ENCODE results near the gene SLC44A5.

SLC44A5 gene

GRCh38 chr1:75170981-75171380 is 439.9 kb downstream of the SLC44A5 start:
- no peak for DNase-seq

- DNase-seq: no peak
Observed at GRCh38 chr1:75170011-75170410, 440.9 kb downstream of the SLC44A5 start.

- no peak for DNase-seq
Observed at GRCh38 chr1:75166821-75167220, 444.1 kb downstream of the SLC44A5 start.

- no peak for DNase-seq
Observed at GRCh38 chr1:75165264-75165663, 445.6 kb downstream of the SLC44A5 start.

- DNase-seq: no peak
Observed at GRCh38 chr1:75159154-75159553, 451.8 kb downstream of the SLC44A5 start.

Measured in EL (cell line).